ENCODE measurements around the gene NFU1.
"Not testable (repeated sequence)": the region's sequence is repeated elsewhere in the genome, so short reads cannot be mapped to it uniquely, and the experiment has no call there.

NFU1 gene

DNA sequence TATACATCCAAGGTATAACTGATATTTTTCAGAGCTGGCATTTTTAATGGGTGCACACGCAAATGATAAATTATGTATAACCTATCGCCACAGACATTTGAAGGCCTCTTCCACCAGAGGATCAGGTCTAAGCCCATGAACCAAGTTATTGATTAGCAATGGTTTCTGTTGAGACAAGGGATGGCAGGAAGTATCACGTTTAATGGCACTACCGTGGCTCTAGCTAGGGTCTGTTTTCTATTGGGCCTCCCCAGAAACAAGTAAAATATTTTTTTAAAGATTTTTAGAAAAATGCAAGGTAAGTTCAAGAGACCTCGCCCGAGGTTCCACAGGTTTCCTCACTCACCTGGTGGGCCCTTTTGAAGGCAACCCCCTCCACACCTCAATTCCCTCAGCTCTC is 50.9 kb downstream of the NFU1 start:
- DNase-seq, result no peak

DNA sequence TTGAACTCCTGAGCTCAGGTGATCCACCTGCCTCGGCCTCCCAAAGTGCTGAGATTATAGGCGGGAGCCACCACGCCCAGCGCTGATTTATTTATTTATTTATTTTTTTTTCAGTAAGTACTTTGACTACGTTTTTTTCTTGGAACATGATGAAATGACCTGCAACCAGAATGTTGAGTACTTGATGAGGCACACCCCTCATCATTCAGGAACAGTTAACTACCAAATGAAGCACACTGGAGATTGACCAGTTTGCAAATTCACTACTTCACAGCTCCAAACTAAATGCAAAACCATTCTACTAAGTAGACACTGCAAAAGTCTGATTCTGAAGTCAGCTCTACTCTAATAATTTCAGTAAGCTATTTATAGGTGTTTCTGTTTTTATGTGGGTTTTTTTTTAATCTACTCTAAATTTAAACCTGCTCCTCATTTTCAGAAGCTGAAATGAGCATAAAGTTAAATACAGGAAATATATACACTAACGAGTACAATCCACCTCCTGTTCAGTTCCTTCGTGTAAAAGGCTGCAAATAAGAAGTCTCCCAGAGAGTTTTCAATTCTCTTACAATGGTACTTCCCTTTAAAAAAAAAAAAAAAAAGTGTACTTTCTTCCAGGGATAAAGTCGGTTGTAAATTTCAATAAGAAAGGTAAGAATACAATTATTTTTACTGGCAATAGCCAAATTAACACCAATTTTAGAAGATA is 51.6 kb downstream of the NFU1 start:
- no peak for DNase-seq

DNA sequence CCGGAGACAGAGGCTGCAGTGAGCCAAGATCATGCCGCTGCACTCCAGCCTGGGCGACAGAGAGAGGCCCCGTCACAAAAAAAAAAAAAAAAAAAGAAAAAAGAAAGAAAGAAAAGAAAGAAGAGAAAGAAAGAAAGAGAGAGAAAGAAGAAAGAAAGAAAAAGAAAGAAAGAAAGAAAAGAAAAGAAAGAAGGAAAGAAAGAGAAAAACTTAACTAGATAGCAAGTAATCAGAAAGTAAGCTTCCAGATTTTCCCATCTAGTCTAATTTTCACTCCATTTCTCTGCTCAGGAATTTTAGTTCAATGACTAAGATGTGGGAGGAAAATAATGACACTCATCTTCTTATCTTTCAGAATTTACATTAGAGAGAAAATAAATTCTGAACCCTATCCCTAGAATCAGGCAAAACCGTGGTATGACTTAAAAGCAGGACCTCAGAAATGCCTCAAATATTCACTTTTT is 52.6 kb downstream of the NFU1 start:
- no peak for DNase-seq

DNA sequence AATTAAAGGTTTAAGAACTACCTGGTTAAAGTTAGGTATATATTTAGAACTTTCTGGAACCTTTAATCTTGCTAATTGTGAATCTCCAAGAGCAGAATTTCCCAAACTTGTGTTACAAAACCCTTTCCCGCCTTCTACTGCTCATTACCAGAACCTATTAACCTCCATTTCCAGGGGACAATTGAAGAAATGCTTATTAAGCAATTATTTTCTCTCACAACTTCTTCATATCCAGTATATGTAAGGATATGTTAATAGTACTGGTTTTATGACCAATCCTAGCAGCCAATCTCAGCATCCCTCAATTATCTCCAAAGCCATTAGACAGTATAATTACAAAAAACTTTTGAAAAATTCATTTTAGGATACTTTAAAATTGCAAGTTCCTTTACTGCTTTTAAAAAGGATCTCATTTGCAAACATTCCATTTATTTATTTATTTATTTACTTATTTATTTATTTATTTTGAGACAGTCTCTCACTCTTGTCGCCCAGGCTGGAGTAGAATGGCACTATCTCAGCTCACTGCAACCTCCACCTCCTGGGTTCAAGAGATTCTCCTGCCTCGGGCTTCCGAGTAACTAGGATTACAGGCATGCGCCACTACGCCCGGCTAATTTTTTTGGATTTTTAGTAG is 53.9 kb downstream of the NFU1 start:
- DNase-seq, result no peak

DNA sequence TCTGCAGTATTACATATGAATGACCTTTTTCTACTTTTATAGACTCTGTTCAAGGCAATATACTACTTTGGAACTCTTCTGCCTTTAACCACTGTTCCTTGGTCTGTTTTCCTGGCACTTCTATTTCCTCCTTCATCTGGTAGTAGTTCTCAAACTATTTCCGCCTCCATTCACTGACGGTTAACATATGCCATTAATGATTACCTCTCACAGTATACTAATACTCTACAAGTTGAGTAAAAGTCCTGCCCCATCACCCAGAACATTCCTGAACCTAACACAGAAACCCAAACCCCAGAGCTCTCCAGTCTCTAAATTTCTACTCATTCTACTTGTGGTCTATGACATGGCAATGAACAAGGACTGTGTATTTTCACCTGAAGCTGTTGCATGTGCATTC is 54.7 kb downstream of the NFU1 start:
- no peak for DNase-seq

DNA sequence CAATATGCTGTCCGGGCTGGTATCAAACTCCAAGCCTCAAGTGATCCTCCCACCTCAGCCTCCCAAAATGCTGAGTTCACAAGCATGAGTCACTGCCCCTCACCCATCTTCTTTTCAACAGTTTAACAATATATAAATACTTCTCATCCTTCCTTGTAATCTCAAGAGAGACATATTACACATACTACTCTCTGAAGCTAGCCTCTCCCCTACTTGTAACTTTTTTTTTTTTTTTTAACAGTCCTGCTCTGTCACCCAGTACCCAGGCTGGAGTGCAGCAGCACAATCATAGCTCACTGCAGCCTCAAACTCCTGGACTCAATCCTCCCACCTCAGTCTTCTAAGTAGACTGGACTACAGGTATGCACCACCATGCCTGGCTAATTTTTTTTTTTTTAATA is 55.9 kb downstream of the NFU1 start:
- DNase-seq, result no peak

DNA sequence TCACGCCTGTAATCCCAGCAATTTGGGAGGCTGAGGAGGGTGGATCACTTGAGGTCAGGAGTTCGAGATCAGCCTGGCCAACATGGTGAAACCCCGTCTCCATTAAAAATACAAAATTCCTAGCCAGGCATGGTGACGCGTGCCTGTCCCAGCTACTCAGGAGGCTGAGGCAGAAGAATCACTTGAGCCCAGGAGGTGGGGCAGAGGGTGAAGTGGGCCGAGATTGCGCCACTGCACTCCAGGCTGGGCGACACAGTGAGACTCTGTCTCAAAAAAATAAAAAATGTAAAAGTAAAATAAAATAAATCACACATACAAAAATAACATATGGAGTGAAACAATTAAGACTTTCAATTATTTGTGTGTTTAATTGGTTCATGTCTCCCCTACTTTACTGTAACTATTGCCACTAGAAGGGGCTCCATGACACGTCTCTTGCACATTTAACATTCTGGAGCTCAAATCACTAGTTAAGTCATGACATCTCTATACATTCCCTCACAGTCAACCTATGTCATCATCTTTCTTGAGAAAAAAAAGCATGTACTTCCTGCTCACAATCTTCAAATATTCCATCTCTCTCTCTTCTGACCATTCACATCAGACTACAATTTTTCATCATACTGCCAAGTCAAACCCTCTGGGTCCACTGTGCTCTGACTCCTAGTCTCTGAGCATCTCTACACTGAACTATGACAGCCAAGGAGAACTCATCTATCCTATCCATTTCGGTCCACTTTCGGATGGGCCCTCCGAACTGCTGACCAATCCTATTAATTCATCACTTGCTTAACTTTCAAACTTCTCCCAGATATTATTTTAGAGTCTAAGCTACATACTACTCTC is 56.9 kb downstream of the NFU1 start:
- DNase-seq, result no peak

DNA sequence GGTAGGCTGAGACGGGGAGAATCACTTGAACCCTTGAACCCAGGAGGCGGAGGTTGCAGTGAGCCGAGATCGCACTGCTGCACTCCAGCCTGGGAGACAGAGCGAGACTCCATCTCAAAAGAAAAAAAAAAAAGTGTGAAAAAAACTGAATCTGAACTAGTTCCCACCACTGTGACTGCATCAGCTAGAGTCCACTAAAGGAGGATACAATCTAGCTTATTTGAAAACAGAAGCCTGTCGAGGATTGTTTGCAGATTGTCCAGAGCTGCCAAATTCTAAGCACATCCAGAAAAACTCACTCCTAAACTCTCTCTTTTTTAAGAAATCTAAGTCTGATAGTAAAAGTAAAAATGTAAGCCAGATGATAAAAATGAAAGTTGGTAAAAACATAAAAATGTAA is 60.8 kb downstream of the NFU1 start:
- DNase-seq, result no peak

DNA sequence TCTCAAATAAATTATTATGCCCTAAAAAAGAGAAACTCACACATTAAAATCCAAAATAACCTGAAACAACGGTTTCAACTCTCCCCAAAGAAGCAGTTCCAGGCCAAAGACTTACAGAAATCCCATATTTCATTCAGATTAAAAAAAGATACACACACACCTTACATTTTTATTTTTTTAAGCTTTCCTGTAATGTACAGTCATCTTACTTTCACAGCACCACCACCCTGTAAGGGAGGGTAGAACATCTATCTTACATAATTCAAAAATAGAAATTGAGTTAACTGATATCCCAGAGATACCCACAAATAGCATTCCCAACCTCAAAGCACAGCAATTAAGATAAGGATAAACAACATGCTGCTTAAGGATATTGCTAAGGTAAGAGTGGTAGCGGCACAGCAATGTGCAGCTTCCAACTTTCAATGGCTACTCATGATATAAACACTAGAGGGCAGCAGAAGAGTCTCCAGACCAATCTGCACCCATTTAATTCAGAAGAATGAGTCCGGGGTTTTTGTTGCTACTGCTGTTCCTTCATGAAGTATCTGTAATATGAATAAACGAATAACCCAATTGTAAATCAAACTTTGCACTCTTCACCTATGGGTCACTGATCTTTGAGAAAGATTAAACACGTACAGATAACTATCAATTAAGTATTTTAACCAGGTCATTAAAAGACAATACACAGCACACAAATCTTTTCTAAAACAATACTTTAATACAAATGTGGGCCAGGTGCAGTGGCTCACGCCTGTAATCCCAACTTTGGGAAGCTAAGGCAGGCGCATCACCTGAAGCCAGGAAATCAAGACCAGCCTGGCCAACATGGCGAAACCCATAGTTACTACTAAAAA is 61.5 kb downstream of the NFU1 start:
- peak; percentile 57 for DNase-seq

DNA sequence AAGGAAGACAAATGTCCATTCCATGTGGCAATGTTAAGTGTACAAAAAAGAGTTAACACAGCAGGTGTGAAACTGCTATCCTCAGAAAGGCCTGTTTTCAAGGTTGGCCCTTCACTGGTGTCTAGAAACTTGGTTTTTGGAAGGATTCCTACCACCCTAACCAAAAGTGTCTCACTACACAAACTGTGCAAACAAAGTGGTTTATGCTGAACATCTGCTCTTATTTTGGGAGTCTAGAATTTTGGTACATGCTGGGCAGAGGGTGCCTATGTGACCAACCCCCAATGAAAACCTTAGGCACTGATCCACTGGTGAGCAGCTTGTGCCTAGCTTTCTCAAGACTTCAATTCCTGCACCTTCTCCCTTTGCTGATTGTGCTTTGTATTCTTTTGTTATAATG is 64.5 kb downstream of the NFU1 start:
- no peak for DNase-seq

DNA sequence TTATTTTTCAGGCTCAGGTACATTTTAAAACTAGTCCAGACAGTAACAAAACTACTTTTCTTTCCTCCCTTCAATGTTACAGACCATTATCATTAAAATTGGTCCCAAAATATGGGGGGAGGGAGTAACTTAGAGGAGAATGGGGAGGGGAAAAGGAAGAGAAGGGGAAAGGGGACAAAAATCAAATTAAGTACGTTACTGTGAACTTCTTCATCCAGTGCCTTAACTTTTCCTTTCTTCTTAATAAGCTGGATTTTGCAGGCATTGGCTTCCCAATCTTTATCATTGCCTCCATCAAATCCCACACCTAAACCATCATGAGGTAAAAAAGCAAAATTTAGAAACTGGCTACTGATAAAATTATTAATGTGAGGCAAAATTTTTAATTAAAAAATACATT is 67.4 kb downstream of the NFU1 start:
- DNase-seq, result no peak

DNA sequence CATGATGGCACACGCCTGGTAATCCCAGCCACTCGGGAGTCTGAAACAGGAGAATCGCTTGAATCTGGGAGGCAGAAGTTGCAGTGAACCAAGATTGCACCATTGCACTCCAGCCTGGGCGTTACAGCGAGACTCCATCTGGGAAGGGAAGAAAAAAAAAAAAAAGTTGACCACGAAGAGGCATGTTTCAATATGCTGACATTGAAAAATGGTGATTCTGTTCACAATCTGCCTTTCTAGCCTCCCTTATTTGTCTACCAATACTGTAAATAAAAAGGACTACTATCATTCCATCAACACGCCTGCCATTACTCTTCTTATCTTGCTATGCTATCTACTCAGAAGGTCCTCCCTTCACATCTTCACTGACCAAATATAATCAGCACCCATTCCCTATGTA is 68.6 kb downstream of the NFU1 start:
- no peak for DNase-seq

DNA sequence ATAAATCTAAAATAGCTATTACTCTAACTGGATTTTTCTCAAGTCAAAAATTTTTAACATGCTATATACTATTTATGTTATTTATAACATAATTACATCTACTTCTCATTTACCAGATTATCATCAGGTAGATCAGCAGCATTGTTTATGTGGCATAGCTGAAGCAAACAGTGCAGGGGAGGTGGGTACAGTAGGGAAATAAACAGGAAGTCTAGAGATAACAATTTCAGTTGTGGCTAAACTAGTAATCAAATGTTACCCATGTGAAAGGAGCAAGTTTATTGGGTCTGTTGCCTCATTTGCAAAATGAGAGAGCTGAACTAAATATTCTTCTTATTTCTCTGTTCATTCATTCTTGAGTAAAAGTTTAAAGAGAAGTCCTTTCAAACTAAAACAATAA is 77.9 kb downstream of the NFU1 start:
- DNase-seq, result no peak

DNA sequence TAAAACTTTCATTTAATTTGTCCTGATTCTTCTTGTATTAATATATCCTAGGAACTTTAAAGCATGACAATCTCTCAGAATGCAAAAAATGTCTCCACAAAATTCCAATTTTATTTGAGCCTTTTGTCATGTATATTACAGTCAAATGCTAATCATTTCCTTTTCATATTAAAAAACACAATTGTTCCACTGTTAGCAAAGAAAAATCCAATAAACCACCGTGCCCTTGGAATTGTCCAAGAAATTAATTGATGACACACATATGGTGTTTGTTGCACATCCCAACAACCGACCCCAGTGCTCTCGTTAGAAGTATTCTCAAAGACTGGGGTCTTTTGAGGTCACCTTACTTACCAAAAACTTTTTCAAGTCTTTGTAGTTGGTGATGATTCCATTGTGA is 78.3 kb downstream of the NFU1 start:
- no peak for DNase-seq

DNA sequence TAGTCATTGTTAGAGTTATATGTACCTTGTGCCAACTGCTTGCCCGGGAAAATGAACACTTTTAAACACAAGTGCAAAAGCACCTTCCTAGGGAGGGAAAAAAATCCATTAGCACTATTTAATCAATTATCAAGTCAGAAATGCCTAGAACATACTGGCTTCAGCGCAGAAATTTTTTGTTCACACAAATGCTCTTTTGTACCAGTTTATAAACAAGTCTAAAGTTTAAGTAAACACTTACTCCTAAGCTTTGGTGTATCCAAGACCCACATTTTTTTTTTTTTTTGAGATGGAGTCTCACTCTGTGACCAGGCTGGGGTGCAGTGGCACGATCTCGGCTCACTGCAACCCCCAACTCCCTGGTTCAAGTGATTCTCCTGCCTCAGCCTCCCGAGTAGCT is 80.8 kb downstream of the NFU1 start:
- no peak for DNase-seq

DNA sequence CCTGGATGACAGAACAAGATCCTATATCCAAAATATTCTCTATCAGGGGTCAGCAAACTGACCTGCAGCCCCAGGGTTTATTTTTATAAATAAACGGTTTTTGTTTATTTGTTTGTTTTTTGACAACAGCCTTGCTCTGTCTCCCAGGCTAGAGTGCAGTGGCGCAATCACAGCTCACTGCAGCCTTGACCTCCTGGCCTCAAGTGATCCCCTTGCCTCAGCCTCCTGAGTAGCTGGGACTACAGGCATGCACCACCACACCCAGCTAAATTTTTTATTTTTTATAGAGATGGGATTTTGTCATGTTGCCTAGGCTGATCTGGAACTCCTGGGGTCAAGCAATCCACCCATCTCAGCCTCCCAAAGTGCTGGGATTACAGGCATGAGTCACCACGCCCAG is 82.3 kb downstream of the NFU1 start:
- not testable (repeated sequence) for DNase-seq

DNA sequence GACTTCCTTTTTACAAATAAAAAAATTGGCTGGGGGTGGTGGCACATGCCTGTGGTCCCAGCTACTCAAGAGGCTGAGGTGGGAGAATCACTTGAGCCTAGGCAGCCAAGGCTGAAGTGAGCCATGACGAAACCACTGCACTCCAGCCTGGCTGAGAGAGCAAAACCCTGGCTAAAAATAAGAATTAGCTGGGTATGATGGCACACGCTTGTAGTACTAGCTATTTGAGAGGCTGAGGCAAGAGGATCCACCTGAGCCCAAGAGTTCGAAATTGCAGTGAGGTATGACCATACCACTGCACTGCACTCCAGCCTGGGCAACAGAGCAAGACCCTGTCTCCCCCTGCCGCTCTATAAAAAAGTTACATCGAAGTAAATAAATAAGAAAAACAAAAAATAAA is 83.9 kb downstream of the NFU1 start:
- no peak for DNase-seq

DNA sequence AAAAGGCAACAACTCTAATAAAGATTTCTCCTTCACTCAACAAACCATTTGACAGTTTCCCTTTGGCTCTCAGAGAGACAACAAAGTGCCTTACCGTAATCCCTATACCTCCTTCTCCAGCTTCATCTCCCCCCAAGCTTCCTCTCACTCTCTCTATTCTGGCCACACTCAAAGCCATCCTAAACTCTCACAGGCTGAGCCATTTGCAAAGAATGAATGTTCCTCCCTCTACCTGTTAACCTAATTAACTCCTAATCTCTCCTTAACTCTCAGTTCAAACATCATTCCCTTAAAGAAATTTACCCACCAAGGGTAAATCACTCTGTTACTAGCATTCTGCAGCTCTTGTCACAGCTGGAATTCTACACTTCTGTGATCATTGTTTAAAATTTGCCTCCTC is 88.5 kb downstream of the NFU1 start:
- DNase-seq, result no peak

Data from CD4-positive, alpha-beta T cell treated with Interleukin-12 subunit alpha and Interleukin-12 subunit beta, for 1 hour (primary cell).